ENCODE results near the gene MRTFB. TPM values are rescaled to one million over a fixed set of nuclear protein-coding genes. Genes with fewer than 3 reads are reported as not detected.

MRTFB gene
- polyA plus RNA-seq, 1 experiment: 6.2 TPM

DNA sequence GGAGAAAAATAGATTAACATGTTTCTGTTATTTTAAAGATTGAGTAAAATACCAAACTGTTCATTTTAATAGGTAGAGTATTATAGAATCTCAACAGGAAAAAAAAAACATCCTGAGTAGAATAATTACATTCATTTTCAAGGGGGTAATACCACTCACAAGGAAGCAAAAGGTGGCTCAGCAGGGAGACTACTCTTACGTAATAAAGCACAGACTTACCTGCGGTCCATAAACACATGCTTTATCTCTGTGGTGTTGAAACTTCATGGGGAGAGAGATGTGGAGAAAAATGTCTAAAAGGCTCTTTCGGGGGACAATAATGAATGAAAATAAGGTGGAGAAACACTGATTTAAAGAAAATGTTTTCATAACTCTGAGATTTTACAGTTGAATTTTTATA lies 171.7 kb downstream of the MRTFB start:
- TF ChIP-seq, protein P1, sequence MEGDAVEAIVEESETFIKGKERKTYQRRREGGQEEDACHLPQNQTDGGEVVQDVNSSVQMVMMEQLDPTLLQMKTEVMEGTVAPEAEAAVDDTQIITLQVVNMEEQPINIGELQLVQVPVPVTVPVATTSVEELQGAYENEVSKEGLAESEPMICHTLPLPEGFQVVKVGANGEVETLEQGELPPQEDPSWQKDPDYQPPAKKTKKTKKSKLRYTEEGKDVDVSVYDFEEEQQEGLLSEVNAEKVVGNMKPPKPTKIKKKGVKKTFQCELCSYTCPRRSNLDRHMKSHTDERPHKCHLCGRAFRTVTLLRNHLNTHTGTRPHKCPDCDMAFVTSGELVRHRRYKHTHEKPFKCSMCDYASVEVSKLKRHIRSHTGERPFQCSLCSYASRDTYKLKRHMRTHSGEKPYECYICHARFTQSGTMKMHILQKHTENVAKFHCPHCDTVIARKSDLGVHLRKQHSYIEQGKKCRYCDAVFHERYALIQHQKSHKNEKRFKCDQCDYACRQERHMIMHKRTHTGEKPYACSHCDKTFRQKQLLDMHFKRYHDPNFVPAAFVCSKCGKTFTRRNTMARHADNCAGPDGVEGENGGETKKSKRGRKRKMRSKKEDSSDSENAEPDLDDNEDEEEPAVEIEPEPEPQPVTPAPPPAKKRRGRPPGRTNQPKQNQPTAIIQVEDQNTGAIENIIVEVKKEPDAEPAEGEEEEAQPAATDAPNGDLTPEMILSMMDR (IDR thresholded peaks at IDR 0.05; ENCODE audit: insufficient read depth, low read depth, low read length): no peak
- H3K27me3 ChIP-seq (ENCODE audit: control insufficient read depth, insufficient read depth, low read length): no peaks in the 10 kb centered on the region
- CTCF ChIA-PET: interaction anchor here (0.6 to 1.0 kb wide), 2 partner anchors 56 to 413 kb away, joined by 3 read pairs; no protein-coding TSS in a partner anchor
- peaks cover 7% of the 10 kb centered on the region; the same call in 1 of the 2 replicates for H3K36me3 ChIP-seq (ENCODE audit: control insufficient read depth, insufficient read depth, low read length)
- no peak for DNase-seq (ENCODE audit: low read depth)
- POLR2A ChIA-PET: no interaction called here
- no peak overlapping the region for H3K4me3 ChIP-seq (ENCODE audit: low read depth, low read length)

DNA sequence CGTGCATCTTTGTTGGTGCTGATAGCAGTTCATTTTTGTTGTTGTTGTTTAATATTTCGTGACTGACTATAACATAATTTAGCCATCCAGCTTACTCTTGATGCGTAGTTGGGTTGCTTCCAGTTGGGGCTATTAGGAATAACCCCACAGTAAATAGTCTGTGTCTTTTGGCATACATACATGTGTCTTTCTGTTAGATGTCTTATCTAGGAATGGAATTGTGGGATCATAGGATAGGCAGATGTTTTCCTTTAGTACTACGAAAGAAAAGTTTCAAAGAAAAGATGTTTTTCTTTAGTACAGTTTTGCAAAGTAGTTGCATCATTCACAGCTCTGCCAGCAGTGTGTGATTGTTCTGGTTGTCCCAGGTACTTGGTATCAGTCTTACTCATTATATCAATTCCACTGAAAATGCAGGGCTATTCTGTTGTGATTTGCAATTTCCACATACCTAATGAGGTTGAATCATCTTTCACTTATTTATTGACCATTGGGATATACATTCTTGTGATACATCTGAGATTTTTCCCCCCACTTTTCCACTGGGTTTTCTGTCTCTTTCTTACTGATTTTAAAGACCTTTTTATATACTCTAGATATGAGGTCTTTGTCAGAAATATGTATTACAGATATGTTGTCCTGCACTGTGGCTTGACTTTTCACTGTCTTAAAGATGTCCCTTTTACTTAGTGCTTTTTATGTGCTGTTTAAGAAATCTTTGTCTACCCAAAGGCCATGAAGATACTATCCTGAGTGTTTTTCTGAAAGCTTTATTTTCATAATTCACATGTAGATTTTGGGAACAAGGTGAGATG lies 173.3 kb downstream of the MRTFB start:
- no peak for DNase-seq (ENCODE audit: low read depth)
- TF ChIP-seq, protein P1 (IDR thresholded peaks at IDR 0.05; ENCODE audit: insufficient read depth, low read depth, low read length): no peak
- POLR2A ChIA-PET: no interaction called here
- CTCF ChIA-PET: interaction anchor here (0.9 to 2.2 kb wide), 3 partner anchors 22 to 325 kb away, joined by 3 to 6 read pairs (median 3); partner anchors contain the start of gene ERCC4
- peaks cover 7% of the 10 kb centered on the region; the same call in 1 of the 2 replicates for H3K36me3 ChIP-seq (ENCODE audit: control insufficient read depth, insufficient read depth, low read length)
- no peak overlapping the region for H3K4me3 ChIP-seq (ENCODE audit: low read depth, low read length)
- no peaks in the 10 kb centered on the region for H3K27me3 ChIP-seq (ENCODE audit: control insufficient read depth, insufficient read depth, low read length)

DNA sequence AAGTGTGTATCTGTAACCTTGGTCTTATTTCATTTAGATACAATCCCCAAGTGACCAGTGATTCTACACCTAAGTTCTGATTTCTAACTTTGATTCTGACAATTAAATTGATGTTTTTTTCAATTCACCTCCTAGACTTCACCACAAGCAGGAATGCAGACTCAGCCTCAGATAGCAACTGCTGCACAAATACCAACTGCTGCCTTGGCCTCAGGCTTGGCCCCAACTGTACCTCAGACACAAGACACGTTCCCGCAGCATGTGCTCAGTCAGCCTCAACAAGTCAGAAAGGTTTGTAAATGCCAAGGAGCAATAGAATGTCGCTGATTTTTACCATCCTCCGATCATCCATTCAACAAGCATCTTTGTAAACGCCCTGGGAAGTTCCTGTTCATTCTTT lies 177.7 kb downstream of the MRTFB start:
- POLR2A ChIA-PET: no interaction called here
- no peaks in the 10 kb centered on the region for H3K27me3 ChIP-seq (ENCODE audit: control insufficient read depth, insufficient read depth, low read length)
- no peak overlapping the region for H3K4me3 ChIP-seq (ENCODE audit: low read depth, low read length)
- peaks cover 18% of the 10 kb centered on the region for H3K36me3 ChIP-seq (ENCODE audit: control insufficient read depth, insufficient read depth, low read length)
- CTCF ChIA-PET: interaction anchor here (1.0 to 3.4 kb wide), 16 partner anchors 8 to 357 kb away, joined by 3 to 24 read pairs (median 5); no protein-coding TSS in a partner anchor
- no peak for DNase-seq (ENCODE audit: low read depth)
- TF ChIP-seq, protein P1 (IDR thresholded peaks at IDR 0.05; ENCODE audit: insufficient read depth, low read depth, low read length): no peak

DNA sequence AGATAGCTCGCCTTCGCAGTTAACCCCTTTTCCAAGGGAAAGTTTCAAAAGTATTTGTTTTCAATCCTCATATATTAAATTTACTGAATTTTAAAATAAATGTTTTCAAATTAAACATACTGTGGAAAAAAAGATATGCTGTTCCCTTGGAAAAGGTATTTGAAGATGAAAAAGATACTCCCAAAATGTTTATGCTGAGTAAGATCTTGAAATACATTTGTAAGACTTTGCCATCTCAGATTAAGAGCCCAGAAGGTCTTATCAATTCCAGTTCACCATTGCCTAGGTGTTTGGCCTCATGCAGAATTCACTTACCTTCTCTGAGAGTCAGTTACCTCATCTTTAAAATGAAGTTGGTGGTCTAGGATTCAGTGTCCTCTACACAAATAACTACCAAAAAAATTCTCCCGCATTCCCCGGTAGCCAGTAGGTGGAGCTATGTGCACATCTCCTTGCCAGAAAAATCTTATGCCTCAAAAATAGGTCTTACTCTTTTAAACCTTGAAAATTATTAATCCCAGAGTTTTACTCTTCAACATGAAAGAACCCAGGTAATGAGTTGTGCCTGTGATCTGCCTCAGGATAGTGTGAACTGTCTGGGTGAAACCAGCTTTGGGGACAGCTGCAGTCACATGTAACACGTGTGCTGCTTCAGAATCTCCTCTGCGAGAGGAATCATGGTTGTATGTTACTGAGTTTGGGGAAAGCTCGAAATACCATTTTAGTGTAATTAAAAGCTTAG lies 178.3 kb downstream of the MRTFB start:
- TF ChIP-seq, protein P1 (IDR thresholded peaks at IDR 0.05; ENCODE audit: insufficient read depth, low read depth, low read length): peak; percentile 88
- POLR2A ChIA-PET: no interaction called here
- Histone ChIP-seq H3K36me3 (ENCODE audit: control insufficient read depth, insufficient read depth, low read length) (peaks cover 18% of the 10 kb centered on the region), H3K27me3 (ENCODE audit: control insufficient read depth, insufficient read depth, low read length) (no peaks in the 10 kb centered on the region), H3K4me3 (ENCODE audit: low read depth, low read length) (no peak overlapping the region)
- CTCF ChIA-PET: interaction anchor here (0.6 to 3.4 kb wide), 31 partner anchors 9 to 366 kb away, joined by 3 to 24 read pairs (median 4); partner anchors contain the start of gene ERCC4
- no peak for DNase-seq (ENCODE audit: low read depth)

DNA sequence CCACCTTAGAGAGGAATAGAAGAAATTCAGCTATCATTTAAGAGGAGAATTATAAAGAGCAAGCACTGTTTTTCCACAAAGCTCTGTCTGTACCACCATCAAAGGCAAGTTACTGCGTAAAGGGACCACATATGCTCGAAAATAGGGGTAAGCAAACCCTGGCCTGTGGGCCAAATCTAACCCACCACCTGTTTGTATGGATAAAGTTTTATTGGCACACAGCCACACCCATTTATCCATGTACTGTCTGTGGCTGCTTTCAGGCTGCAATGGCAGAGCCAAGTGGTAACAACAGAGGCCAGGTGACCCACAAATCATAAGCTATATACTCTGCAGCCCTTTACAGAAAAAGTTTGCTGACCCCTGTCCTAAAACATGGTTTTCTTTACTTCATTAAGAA lies 180.3 kb downstream of the MRTFB start:
- H3K36me3 ChIP-seq (ENCODE audit: control insufficient read depth, insufficient read depth, low read length): peaks cover 17% of the 10 kb centered on the region
- POLR2A ChIA-PET: interaction anchor here (0.6 kb wide), 1 partner anchor 22 kb away, joined by 7 read pairs; no protein-coding TSS in a partner anchor
- CTCF ChIA-PET: interaction anchor here (0.9 to 3.4 kb wide), 5 partner anchors 8 to 368 kb away, joined by 3 to 23 read pairs (median 4); no protein-coding TSS in a partner anchor

More for the DNA sequence above, 180.3 kb downstream of the MRTFB start:
- DNase-seq (ENCODE audit: low read depth): no peak
- TF ChIP-seq, protein P1 (IDR thresholded peaks at IDR 0.05; ENCODE audit: insufficient read depth, low read depth, low read length): no peak
- Histone ChIP-seq H3K27me3 (ENCODE audit: control insufficient read depth, insufficient read depth, low read length) (no peaks in the 10 kb centered on the region), H3K4me3 (ENCODE audit: low read depth, low read length) (no peak overlapping the region)
